ENCODE data around the gene RALB.
"Not testable (repeated sequence)": the region's sequence is repeated elsewhere in the genome, so short reads cannot be mapped to it uniquely, and the experiment has no call there.

Gene RALB

GRCh38 chr2:120225549-120226065 is 27.0 kb upstream of the RALB start:
- DNase-seq: no peak

GRCh38 chr2:120226316-120226715 is 26.3 kb upstream of the RALB start:
- DNase-seq: no peak

GRCh38 chr2:120227111-120227991 is 25.3 kb upstream of the RALB start:
- peak; percentile 27 for DNase-seq

- no peak for DNase-seq
Measured at GRCh38 chr2:120228503-120228902, 24.1 kb upstream of the RALB start.

- DNase-seq: no peak
Measured at GRCh38 chr2:120229341-120229740, 23.3 kb upstream of the RALB start.

GRCh38 chr2:120230515-120231471 is 21.9 kb upstream of the RALB start:
- DNase-seq: no peak

GRCh38 chr2:120231564-120231973 is 21.1 kb upstream of the RALB start:
- DNase-seq: peak; percentile 51

GRCh38 chr2:120231974-120232635 is 20.5 kb upstream of the RALB start:
- peak; percentile 77 for DNase-seq

- no peak for DNase-seq
Measured at GRCh38 chr2:120233292-120233691, 19.4 kb upstream of the RALB start.

GRCh38 chr2:120235158-120235557 is 17.5 kb upstream of the RALB start:
- not testable (repeated sequence) for DNase-seq

- DNase-seq: no peak
Measured at GRCh38 chr2:120235681-120236080, 17.0 kb upstream of the RALB start.

- DNase-seq: no peak
Measured at GRCh38 chr2:120236316-120236715, 16.3 kb upstream of the RALB start.

GRCh38 chr2:120236791-120237190 is 15.9 kb upstream of the RALB start:
- no peak for DNase-seq

GRCh38 chr2:120237491-120237902 is 15.2 kb upstream of the RALB start:
- no peak for DNase-seq

- DNase-seq: no peak
Measured at GRCh38 chr2:120238728-120239487, 13.7 kb upstream of the RALB start.

- no peak for DNase-seq
Measured at GRCh38 chr2:120239488-120240287, 13.0 kb upstream of the RALB start.

GRCh38 chr2:120240901-120241429 is 11.7 kb upstream of the RALB start:
- DNase-seq: no peak

GRCh38 chr2:120241684-120242083 is 11.0 kb upstream of the RALB start:
- no peak for DNase-seq

GRCh38 chr2:120243211-120243610 is 9.4 kb upstream of the RALB start:
- no peak for DNase-seq

GRCh38 chr2:120243875-120244553 is 8.6 kb upstream of the RALB start:
- DNase-seq: no peak

Measured in stimulated activated CD4-positive, alpha-beta T cell treated with anti-CD3 and anti-CD28 coated beads, Interleukin-4, amount 100 ng/mL, for 24 hours (primary cell).